Vagina (tissue), 2 donors: Measurements from ENCODE around the gene PIK3R1. TPM values are rescaled to one million over a fixed set of nuclear protein-coding genes. Genes with fewer than 3 reads are reported as not detected.

Experiments
- DNase-seq, 2 donors: peaks; one replicate each; pipeline ENCODE4 v3.0.0-alpha.2; 2017; ENCODE audit errors: extremely low spot score in 2 of 2
- H3K27ac ChIP-seq: fragments of 200-600 bp; sonication (generic); one replicate; pipeline ENCODE4 v1.5.1; 2019
- H3K27me3 ChIP-seq: fragments of 200-600 bp; sonication (generic); one replicate; pipeline ENCODE4 v1.5.1; 2019
- H3K36me3 ChIP-seq, 2 donors: fragments of 200-600 bp; sonication (generic); one replicate each; pipeline ENCODE4 v1.5.1; 2017 to 2019
- H3K4me1 ChIP-seq: fragments of 200-600 bp; sonication (generic); one replicate; pipeline ENCODE4 v1.5.1; 2019
- H3K4me3 ChIP-seq, 2 donors: fragments of 200-600 bp; sonication (generic); 1 replicate in 1 of 2; 2 replicates in 1 of 2; pipeline ENCODE4 v1.5.1; 2016 to 2019
- H3K9me3 ChIP-seq: fragments of 200-600 bp; sonication (generic); one replicate; pipeline ENCODE4 v1.5.1; 2019
- CTCF ChIP-seq, 3 experiments: fragments of 450-650 bp in 2 of 3; fragments of 200-600 bp in 1 of 3; sonication (generic) in 1 of 3; IDR thresholded peaks; one replicate each; pipeline ENCODE4 v1.5.1; 2017 to 2019; ENCODE audit warnings: antibody characterized with exemption in 3 of 3, mild to moderate bottlenecking in 2 of 3, moderate library complexity in 2 of 3
- POLR2A ChIP-seq, 2 donors: fragments of 450-650 bp; IDR thresholded peaks; one replicate each; pipeline ENCODE4 v1.6.1; 2017; ENCODE audit warnings: antibody characterized with exemption in 2 of 2, mild to moderate bottlenecking in 2 of 2, moderate library complexity in 2 of 2
- POLR2AphosphoS5 ChIP-seq, 2 donors: sonication (generic); formaldehyde crosslinking; IDR thresholded peaks; one replicate each; pipeline ENCODE4 v1.9.0; 2017; ENCODE audit warnings: antibody characterized with exemption in 2 of 2, mild to moderate bottlenecking in 2 of 2, low read depth in 1 of 2; ENCODE audit not compliant: insufficient read depth in 1 of 2
- intact Hi-C: fragments of 100-400 bp; cut with DNase I; formaldehyde crosslinking; loops from one replicate; pipeline ENCODE4 v1.15.1; 2023
- total RNA-seq: library from RNA; depleted of rRNA; stranded (reverse); fragments of >200 nt; gene quantifications from one replicate; pipeline ENCODE4 v1.2.3, GENCODE V29; 2016

Gene PIK3R1
- total RNA-seq, 1 donor from 2014 or later: 134 TPM

DNA sequence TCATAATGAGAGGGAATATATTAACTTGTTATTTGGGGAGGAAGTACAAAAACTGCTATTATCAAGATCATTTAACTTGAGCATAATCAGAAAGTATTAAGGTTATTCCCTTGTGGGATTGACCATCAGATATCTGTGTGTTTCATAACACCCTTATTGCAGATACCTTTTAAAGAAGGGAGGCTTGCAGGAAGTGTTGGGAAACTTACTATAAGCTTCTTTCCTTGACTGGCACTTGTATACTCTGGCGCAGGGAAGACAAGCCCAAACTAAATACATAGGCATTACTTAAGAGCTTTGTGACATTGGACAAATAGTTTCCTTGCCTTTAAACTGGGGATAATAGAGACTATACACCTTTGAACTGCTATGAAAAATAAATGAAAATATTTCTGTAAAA, 50.9 kb downstream of the PIK3R1 start:
- no peak for DNase-seq
- H3K27ac ChIP-seq: peak overlapping the region; percentile 76
- no peaks in the 10 kb centered on the region for H3K27me3 ChIP-seq
- TF ChIP-seq POLR2AphosphoS5 (IDR thresholded peaks at IDR 0.05; ENCODE audit: insufficient read depth in 1 of 2, low read depth in 1 of 2) (no peak), POLR2A (IDR thresholded peaks at IDR 0.05) (no peak), CTCF (IDR thresholded peaks at IDR 0.05) (no peak)
- H3K36me3 ChIP-seq: no peaks in the 10 kb centered on the region
- peaks cover 90% of the 10 kb centered on the region for H3K4me1 ChIP-seq
- no peaks in the 10 kb centered on the region for H3K9me3 ChIP-seq
- H3K4me3 ChIP-seq: no peak overlapping the region
- intact Hi-C loops: no loop called here

DNA sequence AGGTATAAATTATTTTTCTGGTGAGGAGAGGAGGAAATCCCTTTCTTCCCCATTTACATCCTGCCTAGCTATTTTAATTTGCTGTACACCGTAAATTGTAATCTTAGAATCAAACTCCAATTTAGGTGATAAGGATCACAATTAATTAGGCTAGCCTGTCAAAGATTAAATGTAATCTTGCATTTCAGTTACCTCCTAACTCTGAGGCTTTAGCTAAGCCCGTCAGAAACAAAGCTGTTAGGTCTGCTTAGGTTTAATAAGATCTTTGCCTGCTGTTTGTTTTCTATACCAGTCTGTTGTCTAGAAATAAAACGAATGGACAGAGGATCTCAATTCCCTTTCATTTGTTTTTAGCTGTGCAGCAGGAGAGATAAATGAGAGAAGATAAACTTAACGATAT, 51.5 kb downstream of the PIK3R1 start:
- Histone ChIP-seq H3K4me3 (no peak overlapping the region), H3K4me1 (peaks cover 84% of the 10 kb centered on the region), H3K36me3 (no peaks in the 10 kb centered on the region), H3K27me3 (no peaks in the 10 kb centered on the region), H3K9me3 (no peaks in the 10 kb centered on the region), H3K27ac (peak overlapping the region; percentile 76)
- no peak for DNase-seq
- intact Hi-C loops: no loop called here
- TF ChIP-seq CTCF (IDR thresholded peaks at IDR 0.05): no peak
- TF ChIP-seq POLR2A (IDR thresholded peaks at IDR 0.05): no peak
- TF ChIP-seq POLR2AphosphoS5 (IDR thresholded peaks at IDR 0.05; ENCODE audit: insufficient read depth in 1 of 2, low read depth in 1 of 2): no peak

GRCh38 chr5:68268101-68268851, 52.7 kb downstream of the PIK3R1 start:
- H3K4me3 ChIP-seq: no peak overlapping the region
- H3K27ac ChIP-seq: peak overlapping the region; percentile 76

DNA sequence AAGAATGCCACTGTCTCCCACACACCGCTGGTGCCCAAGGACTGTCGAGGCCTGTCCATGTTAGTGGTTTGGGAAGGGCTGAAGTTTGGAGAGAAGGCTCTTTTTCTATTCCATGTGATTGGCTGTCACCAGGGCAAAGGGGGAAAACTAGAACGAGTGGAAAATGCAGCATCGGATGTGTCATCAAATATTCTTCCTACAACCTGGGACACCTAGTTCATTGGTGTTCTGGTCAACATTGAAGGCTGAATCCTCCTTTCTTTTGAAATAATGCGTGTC, 53.2 kb downstream of the PIK3R1 start:
- peak overlapping the region; percentile 76 for H3K27ac ChIP-seq

More at GRCh38 chr5:68268101-68268851, 52.7 kb downstream of the PIK3R1 start:
- no peaks in the 10 kb centered on the region for H3K36me3 ChIP-seq
- H3K9me3 ChIP-seq: no peaks in the 10 kb centered on the region
- no peak for DNase-seq
- intact Hi-C loops: no loop called here
- H3K27me3 ChIP-seq: no peaks in the 10 kb centered on the region
- H3K4me1 ChIP-seq: peaks cover 91% of the 10 kb centered on the region
- TF ChIP-seq POLR2A (IDR thresholded peaks at IDR 0.05): no peak
- no peak for TF ChIP-seq POLR2AphosphoS5 (IDR thresholded peaks at IDR 0.05; ENCODE audit: insufficient read depth in 1 of 2, low read depth in 1 of 2)
- TF ChIP-seq CTCF (IDR thresholded peaks at IDR 0.05): no peak

More for the DNA sequence above, 53.2 kb downstream of the PIK3R1 start:
- Histone ChIP-seq H3K9me3 (no peaks in the 10 kb centered on the region), H3K4me1 (peaks cover 91% of the 10 kb centered on the region), H3K36me3 (peaks cover 0 to 5% of the 10 kb centered on the region in 2 donors), H3K27me3 (no peaks in the 10 kb centered on the region), H3K4me3 (no peak overlapping the region)
- intact Hi-C loops: no loop called here
- DNase-seq: no peak
- TF ChIP-seq POLR2A (IDR thresholded peaks at IDR 0.05): no peak
- no peak for TF ChIP-seq CTCF (IDR thresholded peaks at IDR 0.05)
- TF ChIP-seq POLR2AphosphoS5 (IDR thresholded peaks at IDR 0.05; ENCODE audit: insufficient read depth in 1 of 2, low read depth in 1 of 2): no peak
